NB4 (cell line): ENCODE results near the gene MRRF.

ENCODE experiments used
- DNase-seq: peaks from one replicate; pipeline ENCODE4 v3.0.0; 2010; ENCODE audit warnings: low read depth
- H3K4me3 ChIP-seq: one replicate; pipeline ENCODE4 v1.5.1; 2011; ENCODE audit warnings: mild to moderate bottlenecking, low read depth, low read length, moderate library complexity
- MYC ChIP-seq: IDR thresholded peaks from 2 replicates; pipeline ENCODE4 v1.6.1; 2011; ENCODE audit warnings: low read depth, low read length
- POLR2A ChIP-seq: IDR thresholded peaks from 2 replicates; pipeline ENCODE4 v1.6.1; 2011; ENCODE audit warnings: mild to moderate bottlenecking; ENCODE audit not compliant: insufficient read length; ENCODE audit errors: extremely low read depth
- TF ChIP-seq, protein P1 (sequence below): IDR thresholded peaks from one replicate; pipeline ENCODE4 v1.5.1; 2012; ENCODE audit warnings: low read depth, low read length
- TF ChIP-seq, protein P2 (sequence below): IDR thresholded peaks from 2 replicates; pipeline ENCODE4 v1.6.1; 2011; ENCODE audit warnings: low read depth, low read length

MRRF gene

DNA sequence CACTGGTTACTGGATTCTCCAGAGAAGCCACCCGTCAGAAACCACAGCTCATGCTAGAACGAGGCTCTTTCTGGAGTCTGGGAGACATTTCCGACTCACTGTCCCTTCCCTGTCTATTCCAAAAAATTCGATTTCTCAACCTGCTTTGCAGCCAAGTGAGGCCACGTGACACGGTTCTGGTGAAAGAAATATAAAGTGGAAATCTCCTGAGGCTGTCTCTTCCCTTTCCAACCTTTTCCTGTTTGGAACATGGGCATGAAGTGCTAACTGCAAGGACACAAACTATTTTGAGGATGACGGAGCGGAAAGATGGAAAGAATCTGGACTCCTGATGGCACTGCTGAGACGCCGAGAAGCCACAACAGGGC, 100.1 kb downstream of the MRRF start:
- no peak overlapping the region for H3K4me3 ChIP-seq
- no peak for DNase-seq
- TF ChIP-seq POLR2A = no peak
- TF ChIP-seq MYC = no peak

GRCh38 chr9:122366074-122366660, 101.5 kb downstream of the MRRF start:
- no peak overlapping the region for H3K4me3 ChIP-seq
- DNase-seq = no peak
- TF ChIP-seq, protein P1, sequence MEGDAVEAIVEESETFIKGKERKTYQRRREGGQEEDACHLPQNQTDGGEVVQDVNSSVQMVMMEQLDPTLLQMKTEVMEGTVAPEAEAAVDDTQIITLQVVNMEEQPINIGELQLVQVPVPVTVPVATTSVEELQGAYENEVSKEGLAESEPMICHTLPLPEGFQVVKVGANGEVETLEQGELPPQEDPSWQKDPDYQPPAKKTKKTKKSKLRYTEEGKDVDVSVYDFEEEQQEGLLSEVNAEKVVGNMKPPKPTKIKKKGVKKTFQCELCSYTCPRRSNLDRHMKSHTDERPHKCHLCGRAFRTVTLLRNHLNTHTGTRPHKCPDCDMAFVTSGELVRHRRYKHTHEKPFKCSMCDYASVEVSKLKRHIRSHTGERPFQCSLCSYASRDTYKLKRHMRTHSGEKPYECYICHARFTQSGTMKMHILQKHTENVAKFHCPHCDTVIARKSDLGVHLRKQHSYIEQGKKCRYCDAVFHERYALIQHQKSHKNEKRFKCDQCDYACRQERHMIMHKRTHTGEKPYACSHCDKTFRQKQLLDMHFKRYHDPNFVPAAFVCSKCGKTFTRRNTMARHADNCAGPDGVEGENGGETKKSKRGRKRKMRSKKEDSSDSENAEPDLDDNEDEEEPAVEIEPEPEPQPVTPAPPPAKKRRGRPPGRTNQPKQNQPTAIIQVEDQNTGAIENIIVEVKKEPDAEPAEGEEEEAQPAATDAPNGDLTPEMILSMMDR = no peak
- TF ChIP-seq, protein P2, sequence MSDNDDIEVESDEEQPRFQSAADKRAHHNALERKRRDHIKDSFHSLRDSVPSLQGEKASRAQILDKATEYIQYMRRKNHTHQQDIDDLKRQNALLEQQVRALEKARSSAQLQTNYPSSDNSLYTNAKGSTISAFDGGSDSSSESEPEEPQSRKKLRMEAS = no peak
- TF ChIP-seq MYC (no peak), POLR2A (no peak)

DNA sequence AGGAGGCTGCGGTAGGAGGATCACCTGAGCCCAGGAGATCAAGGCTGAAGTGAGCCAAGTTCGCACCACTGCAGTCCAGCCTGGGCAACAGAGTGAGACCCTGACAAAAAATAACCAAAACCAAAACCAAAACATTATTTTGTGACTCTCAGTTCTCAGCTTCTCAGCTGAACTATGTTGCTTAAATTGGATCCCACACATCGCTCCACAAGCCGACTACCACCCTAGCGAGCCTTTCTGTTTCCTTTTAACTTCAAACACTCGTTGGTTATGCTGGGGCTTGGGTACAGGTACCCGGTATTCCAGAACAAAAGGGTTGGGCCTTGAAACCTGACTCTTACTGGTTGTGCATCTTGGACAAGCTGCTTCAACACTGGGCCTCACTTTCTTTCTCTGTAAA, 102.4 kb downstream of the MRRF start:
- no peak overlapping the region for H3K4me3 ChIP-seq

GRCh38 chr9:122367774-122368460, 103.2 kb downstream of the MRRF start:
- no peak for DNase-seq
- TF ChIP-seq POLR2A (no peak), MYC (no peak)
- TF ChIP-seq, protein P1 = no peak
- TF ChIP-seq, protein P2 = no peak
- H3K4me3 ChIP-seq = no peak overlapping the region

More for the DNA sequence above, 102.4 kb downstream of the MRRF start:
- TF ChIP-seq MYC = no peak
- TF ChIP-seq, protein P2 = no peak
- TF ChIP-seq POLR2A = no peak
- TF ChIP-seq, protein P1 = no peak
- DNase-seq = no peak

GRCh38 chr9:122368642-122369041, 104.0 kb downstream of the MRRF start:
- TF ChIP-seq, protein P1 = no peak
- TF ChIP-seq POLR2A (no peak), MYC (no peak)
- TF ChIP-seq, protein P2 = no peak
- H3K4me3 ChIP-seq = no peak overlapping the region
- no peak for DNase-seq

DNA sequence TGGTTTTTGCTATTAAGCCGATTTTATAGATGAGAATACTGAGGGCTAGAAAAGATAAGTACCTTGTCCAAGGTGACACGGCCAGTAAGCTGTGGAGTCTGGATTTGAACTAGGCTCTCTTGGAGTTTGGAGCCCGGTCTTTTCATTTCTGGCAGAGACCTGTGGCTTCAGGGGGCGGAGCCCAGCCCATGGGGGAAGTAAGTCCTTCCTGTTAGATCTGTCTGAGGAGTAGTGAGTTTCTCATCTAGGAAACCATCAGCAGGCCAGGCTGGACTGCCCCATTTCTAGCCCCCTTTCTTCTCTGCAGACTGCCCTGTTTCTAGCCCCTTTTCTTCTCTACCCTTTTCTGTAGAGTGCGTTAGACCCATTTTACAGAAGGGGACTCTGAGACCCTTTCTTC, 105.6 kb downstream of the MRRF start:
- TF ChIP-seq, protein P1 = no peak
- TF ChIP-seq POLR2A = no peak
- peak; percentile 71 for DNase-seq
- H3K4me3 ChIP-seq = peak overlapping the region; percentile 56
